ENCODE results near the gene AKAP10. TPM values are rescaled to one million over a fixed set of nuclear protein-coding genes. Genes with fewer than 3 reads are reported as not detected.

AKAP10 gene
- polyA plus RNA-seq, 3 donors = 13.1 to 62.6 (median 15.4) TPM

DNA sequence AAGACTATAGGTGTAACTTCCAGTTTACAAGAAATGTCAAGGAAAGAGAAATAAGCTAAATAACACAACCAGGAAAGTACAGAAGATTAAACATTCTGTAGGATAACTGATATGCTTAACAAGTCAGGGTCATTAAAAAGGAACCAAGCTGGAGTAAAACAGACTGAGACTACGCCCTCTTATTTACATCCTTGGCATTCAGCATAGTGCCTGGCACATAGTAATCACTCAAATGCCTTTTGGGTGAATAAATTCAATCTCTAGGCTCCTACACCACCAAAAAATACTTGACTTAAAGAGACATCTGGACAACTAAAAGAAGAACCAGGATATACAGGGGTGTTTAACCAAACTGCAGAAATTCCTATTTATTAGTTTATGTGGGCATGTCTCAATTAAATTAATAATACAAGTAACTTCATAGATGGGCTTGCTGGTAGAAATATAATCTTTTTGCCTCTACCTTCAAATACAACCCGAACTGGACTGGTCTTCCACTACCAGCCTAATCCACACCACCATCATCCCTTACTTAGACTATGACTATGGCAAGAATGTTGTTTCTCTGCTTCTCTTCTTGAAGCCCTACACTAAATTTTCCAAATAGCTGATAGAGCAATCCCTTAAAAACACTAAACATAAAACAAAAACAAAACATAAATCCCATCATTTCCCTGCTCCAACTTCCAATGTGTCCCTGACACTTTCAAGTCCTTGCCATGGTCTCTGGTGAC is 62.2 kb downstream of the AKAP10 start:
- H3K9me3 ChIP-seq (replicated peaks in 1 of 2; ENCODE audit: control insufficient read depth in 1 of 2, insufficient read depth in 1 of 2, low read length in 2 of 2) = no peaks in the 10 kb centered on the region
- no peak overlapping the region for H3K4me2 ChIP-seq (replicated peaks; ENCODE audit: extremely low read depth, low read length, poor library complexity, severe bottlenecking)
- H3K27ac ChIP-seq (ENCODE audit: low read depth in 1 of 2, low read length in 2 of 2) = peak overlapping the region in 1 of 2 donors; percentile 61
- Mint-ChIP-seq H3K4me1 (peaks cover 5% of the 10 kb centered on the region), H3K36me3 (peaks cover 51 to 90% of the 10 kb centered on the region in 2 donors), H3K9me3 (no peaks in the 10 kb centered on the region), H3K27me3 (ENCODE audit: low read depth in 3 of 3) (peaks cover 0 to 2% (median 2%) of the 10 kb centered on the region in 3 donors), H3K27ac (peak overlapping the region in 6 of 7 donors; percentile 12 to 59 (median 35)), H3K4me3 (no peak overlapping the region)
- H3K27me3 ChIP-seq (ENCODE audit: control insufficient read depth in 2 of 2, insufficient read depth in 2 of 2, low read length in 2 of 2) = no peaks in the 10 kb centered on the region
- peaks cover 61% of the 10 kb centered on the region for H4K20me1 ChIP-seq (ENCODE audit: insufficient read depth, low read length)
- no peak for DNase-seq
- 100% methylated on average over 1 of the region's 2 CpGs for WGBS (ENCODE audit: insufficient coverage)
- H3K4me3 ChIP-seq (replicated peaks in 1 of 3; ENCODE audit: low read depth in 2 of 3, low read length in 3 of 3) = no peak overlapping the region
- H3K79me2 ChIP-seq (ENCODE audit: insufficient read depth, low read length) = peaks cover 22% of the 10 kb centered on the region
- intact Hi-C loops (cut with micrococcal nuclease) = no loop called here
- no peak overlapping the region for H2AFZ ChIP-seq (ENCODE audit: insufficient read depth, low read depth, low read length, poor library complexity, severe bottlenecking)
- no peak overlapping the region for H3K9ac ChIP-seq (ENCODE audit: insufficient read depth, low read length, poor library complexity, severe bottlenecking)
- peaks cover 89 to 96% of the 10 kb centered on the region in 2 donors for H3K36me3 ChIP-seq (replicated peaks in 1 of 2; ENCODE audit: control insufficient read depth in 1 of 2, insufficient read depth in 2 of 2, low read length in 2 of 2)
- no peaks in the 10 kb centered on the region for H3K4me1 ChIP-seq (ENCODE audit: control insufficient read depth in 1 of 2, insufficient read depth in 2 of 2, low read length in 2 of 2)
- TF ChIP-seq, protein P1, sequence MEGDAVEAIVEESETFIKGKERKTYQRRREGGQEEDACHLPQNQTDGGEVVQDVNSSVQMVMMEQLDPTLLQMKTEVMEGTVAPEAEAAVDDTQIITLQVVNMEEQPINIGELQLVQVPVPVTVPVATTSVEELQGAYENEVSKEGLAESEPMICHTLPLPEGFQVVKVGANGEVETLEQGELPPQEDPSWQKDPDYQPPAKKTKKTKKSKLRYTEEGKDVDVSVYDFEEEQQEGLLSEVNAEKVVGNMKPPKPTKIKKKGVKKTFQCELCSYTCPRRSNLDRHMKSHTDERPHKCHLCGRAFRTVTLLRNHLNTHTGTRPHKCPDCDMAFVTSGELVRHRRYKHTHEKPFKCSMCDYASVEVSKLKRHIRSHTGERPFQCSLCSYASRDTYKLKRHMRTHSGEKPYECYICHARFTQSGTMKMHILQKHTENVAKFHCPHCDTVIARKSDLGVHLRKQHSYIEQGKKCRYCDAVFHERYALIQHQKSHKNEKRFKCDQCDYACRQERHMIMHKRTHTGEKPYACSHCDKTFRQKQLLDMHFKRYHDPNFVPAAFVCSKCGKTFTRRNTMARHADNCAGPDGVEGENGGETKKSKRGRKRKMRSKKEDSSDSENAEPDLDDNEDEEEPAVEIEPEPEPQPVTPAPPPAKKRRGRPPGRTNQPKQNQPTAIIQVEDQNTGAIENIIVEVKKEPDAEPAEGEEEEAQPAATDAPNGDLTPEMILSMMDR (IDR thresholded peaks at IDR 0.05) = no peak

- intact Hi-C loops (cut with micrococcal nuclease) = no loop called here
- Mint-ChIP-seq H3K27me3 (ENCODE audit: low read depth in 3 of 3) (peaks cover 0 to 2% (median 2%) of the 10 kb centered on the region in 3 donors), H3K4me3 (no peak overlapping the region), H3K4me1 (peaks cover 8% of the 10 kb centered on the region), H3K36me3 (peaks cover 61 to 95% of the 10 kb centered on the region in 2 donors), H3K27ac (peak overlapping the region in 2 of 7 donors; percentile 37 to 42), H3K9me3 (no peaks in the 10 kb centered on the region)
- no peak overlapping the region for H3K27ac ChIP-seq (ENCODE audit: low read depth in 1 of 2, low read length in 2 of 2)
- peaks cover 85 to 99% of the 10 kb centered on the region in 2 donors for H3K36me3 ChIP-seq (replicated peaks in 1 of 2; ENCODE audit: control insufficient read depth in 1 of 2, insufficient read depth in 2 of 2, low read length in 2 of 2)
- no peak overlapping the region for H3K4me2 ChIP-seq (replicated peaks; ENCODE audit: extremely low read depth, low read length, poor library complexity, severe bottlenecking)
- TF ChIP-seq, protein P1 (IDR thresholded peaks at IDR 0.05) = no peak
- H3K27me3 ChIP-seq (ENCODE audit: control insufficient read depth in 2 of 2, insufficient read depth in 2 of 2, low read length in 2 of 2) = no peaks in the 10 kb centered on the region
- no peak overlapping the region for H3K4me3 ChIP-seq (replicated peaks in 1 of 3; ENCODE audit: low read depth in 2 of 3, low read length in 3 of 3)
- H4K20me1 ChIP-seq (ENCODE audit: insufficient read depth, low read length) = peaks cover 47% of the 10 kb centered on the region
- peaks cover 6 to 9% of the 10 kb centered on the region in 2 donors for H3K4me1 ChIP-seq (ENCODE audit: control insufficient read depth in 1 of 2, insufficient read depth in 2 of 2, low read length in 2 of 2)
- no peak overlapping the region for H3K9ac ChIP-seq (ENCODE audit: insufficient read depth, low read length, poor library complexity, severe bottlenecking)
- no peaks in the 10 kb centered on the region for H3K9me3 ChIP-seq (replicated peaks in 1 of 2; ENCODE audit: control insufficient read depth in 1 of 2, insufficient read depth in 1 of 2, low read length in 2 of 2)
- H3K79me2 ChIP-seq (ENCODE audit: insufficient read depth, low read length) = peaks cover 17% of the 10 kb centered on the region
- DNase-seq = no peak
- WGBS (ENCODE audit: insufficient coverage) = 100% methylated on average over 2 of the region's 2 CpGs
- H2AFZ ChIP-seq (ENCODE audit: insufficient read depth, low read depth, low read length, poor library complexity, severe bottlenecking) = no peak overlapping the region
These were observed 66.6 kb downstream of the AKAP10 start for GRCh38 chr17:19911033-19911432.

Measured in CD14-positive monocyte (primary cell).